ENCODE measurements around the gene FAM120A.

FAM120A gene

GRCh38 chr9:93456504-93456903, 5.0 kb downstream of the FAM120A start:
- TF ChIP-seq CTCF (IDR thresholded peaks at IDR 0.05; ENCODE audit: borderline replicate concordance, insufficient read depth, low read depth, low read length) = no peak
- H3K4me3 ChIP-seq (ENCODE audit: low read depth, low read length) = no peak overlapping the region

GRCh38 chr9:93457006-93457405, 5.5 kb downstream of the FAM120A start:
- H3K4me3 ChIP-seq (ENCODE audit: low read depth, low read length) = no peak overlapping the region
- no peak for TF ChIP-seq CTCF (IDR thresholded peaks at IDR 0.05; ENCODE audit: borderline replicate concordance, insufficient read depth, low read depth, low read length)

- no peak for TF ChIP-seq CTCF (IDR thresholded peaks at IDR 0.05; ENCODE audit: borderline replicate concordance, insufficient read depth, low read depth, low read length)
These were observed 7.2 kb downstream of the FAM120A start for GRCh38 chr9:93458712-93459111.

GRCh38 chr9:93459432-93459847, 8.0 kb downstream of the FAM120A start:
- no peak for TF ChIP-seq CTCF (IDR thresholded peaks at IDR 0.05; ENCODE audit: borderline replicate concordance, insufficient read depth, low read depth, low read length)
- H3K4me3 ChIP-seq (ENCODE audit: low read depth, low read length) = no peak overlapping the region

More at GRCh38 chr9:93458712-93459111, 7.2 kb downstream of the FAM120A start:
- no peak overlapping the region for H3K4me3 ChIP-seq (ENCODE audit: low read depth, low read length)

GRCh38 chr9:93460689-93461413, 9.4 kb downstream of the FAM120A start:
- TF ChIP-seq CTCF (IDR thresholded peaks at IDR 0.05; ENCODE audit: borderline replicate concordance, insufficient read depth, low read depth, low read length) = no peak
- no peak overlapping the region for H3K4me3 ChIP-seq (ENCODE audit: low read depth, low read length)

- no peak for TF ChIP-seq CTCF (IDR thresholded peaks at IDR 0.05; ENCODE audit: borderline replicate concordance, insufficient read depth, low read depth, low read length)
- no peak overlapping the region for H3K4me3 ChIP-seq (ENCODE audit: low read depth, low read length)
These were observed 9.9 kb downstream of the FAM120A start for GRCh38 chr9:93461414-93461743.

- H3K4me3 ChIP-seq (ENCODE audit: low read depth, low read length) = no peak overlapping the region
- TF ChIP-seq CTCF (IDR thresholded peaks at IDR 0.05; ENCODE audit: borderline replicate concordance, insufficient read depth, low read depth, low read length) = no peak
These were observed 10.3 kb downstream of the FAM120A start for GRCh38 chr9:93461821-93462220.
